HEK293T (cell line): Measurements from ENCODE around the gene BTG4.

Source experiments
- CTCF ChIA-PET: fragments of 350-600 bp; formaldehyde crosslinking; extraction: SDS; loops from one replicate; lab custom pipeline; 2021; ENCODE audit warnings: antibody characterized with exemption, inconsistent platforms; lab: Yijun Ruan, JAX
- POLR2A ChIA-PET: fragments of 350-600 bp; formaldehyde crosslinking; extraction: SDS; loops from one replicate; lab custom pipeline; 2020; ENCODE audit warnings: antibody characterized with exemption, inconsistent platforms; lab: Yijun Ruan, JAX
- DNase-seq: peaks from one replicate; pipeline ENCODE4 v3.0.0; 2012; ENCODE audit warnings: mixed read lengths; ENCODE audit errors: extremely low spot score
- ARNT ChIP-seq: fragments of 450-650 bp; IDR thresholded peaks from 2 replicates; pipeline ENCODE4 v1.6.1; 2017; ENCODE audit warnings: mild to moderate bottlenecking
- BHLHE40 ChIP-seq: fragments of 450-650 bp; IDR thresholded peaks from 2 replicates; pipeline ENCODE4 v1.6.1; 2016; ENCODE audit warnings: mild to moderate bottlenecking, moderate library complexity, borderline replicate concordance
- CTBP1 ChIP-seq: fragments of 450-650 bp; IDR thresholded peaks from 2 replicates; pipeline ENCODE4 v1.6.1; 2016; ENCODE audit warnings: borderline replicate concordance
- ELF4 ChIP-seq: fragments of 450-650 bp; IDR thresholded peaks from 2 replicates; pipeline ENCODE4 v1.6.1; 2017; ENCODE audit warnings: antibody characterized with exemption
- FOXA1 ChIP-seq: fragments of 450-650 bp; IDR thresholded peaks from 2 replicates; pipeline ENCODE4 v1.6.1; 2016; ENCODE audit warnings: mild to moderate bottlenecking
- FOXK2 ChIP-seq: fragments of 450-650 bp; IDR thresholded peaks from 2 replicates; pipeline ENCODE4 v1.6.1; 2016; ENCODE audit warnings: mild to moderate bottlenecking
- FOXM1 ChIP-seq: fragments of 450-650 bp; IDR thresholded peaks from 2 replicates; pipeline ENCODE4 v1.6.1; 2017; ENCODE audit warnings: mild to moderate bottlenecking, borderline replicate concordance
- HDGF ChIP-seq: fragments of 450-650 bp; IDR thresholded peaks from 2 replicates; pipeline ENCODE4 v1.6.1; 2017; ENCODE audit warnings: antibody characterized with exemption, borderline replicate concordance
- L3MBTL2 ChIP-seq: fragments of 450-650 bp; conservative IDR thresholded peaks from 2 replicates; pipeline ENCODE4 v1.6.1; 2016; ENCODE audit warnings: mild to moderate bottlenecking
- LEF1 ChIP-seq: fragments of 450-650 bp; IDR thresholded peaks from 2 replicates; pipeline ENCODE4 v1.6.1; 2017; ENCODE audit warnings: mild to moderate bottlenecking, borderline replicate concordance
- NFRKB ChIP-seq: fragments of 450-650 bp; IDR thresholded peaks from 2 replicates; pipeline ENCODE4 v1.6.1; 2016; ENCODE audit warnings: mild to moderate bottlenecking, moderate library complexity
- SP1 ChIP-seq: fragments of 450-650 bp; IDR thresholded peaks from 2 replicates; pipeline ENCODE4 v1.6.1; 2017
- SUZ12 ChIP-seq: fragments of 450-650 bp; IDR thresholded peaks from 2 replicates; pipeline ENCODE4 v1.6.1; 2016; ENCODE audit warnings: mild to moderate bottlenecking
- TARDBP ChIP-seq: fragments of 450-650 bp; IDR thresholded peaks from 2 replicates; pipeline ENCODE4 v1.6.1; 2016
- ZNF384 ChIP-seq: fragments of 450-650 bp; IDR thresholded peaks from 2 replicates; pipeline ENCODE4 v1.6.1; 2016
- TF ChIP-seq, protein P1 (sequence below): fragments of 450-650 bp; IDR thresholded peaks from 2 replicates; pipeline ENCODE4 v1.6.1; 2016

The BTG4 gene

DNA sequence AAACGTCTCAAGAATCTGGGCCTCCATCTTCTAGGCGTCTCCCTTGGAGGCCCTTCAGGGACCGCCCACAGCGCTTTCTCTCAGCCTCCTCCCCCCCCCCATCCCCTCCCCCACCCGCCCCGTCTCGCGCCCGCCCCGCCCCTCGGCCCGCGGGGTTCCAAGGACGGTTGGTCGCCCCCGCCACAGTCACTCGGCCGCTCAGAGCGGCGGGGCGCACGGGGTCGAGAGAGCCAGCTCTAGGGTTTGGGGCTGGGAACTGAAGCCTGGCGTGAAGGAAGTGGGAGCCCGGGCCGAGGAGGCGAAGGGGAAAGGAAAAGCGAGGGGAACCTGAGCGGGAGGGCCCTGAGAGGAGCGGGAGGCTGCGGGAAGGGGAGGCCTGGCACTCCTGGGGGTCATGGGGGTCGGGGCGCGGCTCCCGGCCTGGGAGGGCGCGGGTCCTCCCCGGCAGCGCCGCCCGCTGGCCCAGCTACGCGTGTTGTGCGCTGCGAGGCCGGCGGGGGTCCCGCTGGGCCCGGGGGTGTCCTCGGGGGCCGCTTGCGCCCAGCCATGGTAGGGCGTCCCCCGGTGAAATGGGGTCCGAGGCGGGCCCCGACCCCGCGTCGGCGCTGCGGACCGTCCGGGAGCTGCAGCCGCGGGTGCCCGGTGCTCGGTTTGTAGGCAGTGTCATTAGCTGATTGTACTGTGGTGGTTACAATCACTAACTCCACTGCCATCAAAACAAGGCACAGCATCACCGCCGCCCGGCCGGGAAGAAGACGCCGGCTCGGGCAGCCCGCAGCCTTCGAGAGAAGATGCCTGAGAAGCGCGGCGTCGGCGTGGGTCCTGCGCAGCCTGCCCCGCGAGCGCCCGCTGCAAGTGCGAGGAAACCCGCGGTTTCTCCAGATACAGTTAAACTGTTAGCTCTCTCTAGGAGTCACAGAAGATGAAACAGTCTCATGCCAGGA is at the start of gene BTG4:
BTG4 (minus strand) TSS at position 91 of the 944 bp plus-strand sequence. CDS start 13,610 bp downstream, outside the sequence.
- no peak for DNase-seq
- ChIA-PET CTCF (no interaction called here), POLR2A (no interaction called here)

GRCh38 chr11:111561791-111562325 is 49.7 kb upstream of the BTG4 start:
- DNase-seq = no peak
- no peak for TF ChIP-seq FOXM1
- no peak for TF ChIP-seq SP1
- TF ChIP-seq, protein P1, sequence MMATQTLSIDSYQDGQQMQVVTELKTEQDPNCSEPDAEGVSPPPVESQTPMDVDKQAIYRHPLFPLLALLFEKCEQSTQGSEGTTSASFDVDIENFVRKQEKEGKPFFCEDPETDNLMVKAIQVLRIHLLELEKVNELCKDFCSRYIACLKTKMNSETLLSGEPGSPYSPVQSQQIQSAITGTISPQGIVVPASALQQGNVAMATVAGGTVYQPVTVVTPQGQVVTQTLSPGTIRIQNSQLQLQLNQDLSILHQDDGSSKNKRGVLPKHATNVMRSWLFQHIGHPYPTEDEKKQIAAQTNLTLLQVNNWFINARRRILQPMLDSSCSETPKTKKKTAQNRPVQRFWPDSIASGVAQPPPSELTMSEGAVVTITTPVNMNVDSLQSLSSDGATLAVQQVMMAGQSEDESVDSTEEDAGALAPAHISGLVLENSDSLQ = no peak
- no peak for TF ChIP-seq SUZ12
- no peak for TF ChIP-seq CTBP1
- POLR2A ChIA-PET = interaction anchor here (1.3 kb wide), 1 partner anchor 22 kb away, joined by 4 read pairs; the partner anchor contains the start of gene LAYN
- CTCF ChIA-PET = interaction anchor here (1.1 kb wide), 1 partner anchor 215 kb away, joined by 4 read pairs; no protein-coding TSS in a partner anchor

More for the DNA sequence above, at the start of gene BTG4:
- no peak for TF ChIP-seq ARNT

DNA sequence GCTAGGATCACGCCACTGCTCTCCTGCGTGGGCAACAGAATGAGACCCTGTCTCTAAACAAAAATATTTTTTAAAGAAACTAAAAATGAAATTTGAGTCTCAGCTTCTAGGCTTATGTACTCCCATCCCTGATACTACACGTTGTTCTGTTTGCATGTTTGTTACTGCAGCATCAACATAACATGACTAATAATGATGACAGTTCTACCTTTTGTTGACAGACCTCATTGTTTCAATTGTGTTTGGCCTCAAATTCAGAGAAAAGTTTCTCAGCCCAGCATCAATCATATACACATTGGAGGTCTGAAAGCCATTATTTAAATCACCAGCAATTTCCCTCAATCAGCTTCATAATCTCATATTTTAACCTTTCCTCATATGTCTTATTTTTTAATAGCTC is 49.1 kb upstream of the BTG4 start:
- DNase-seq = no peak
- TF ChIP-seq CTBP1 (no peak), FOXK2 (no peak), NFRKB (no peak), FOXA1 (no peak), SUZ12 (no peak), BHLHE40 (no peak), SP1 (no peak), LEF1 (no peak), TARDBP (no peak), ELF4 (no peak), FOXM1 (no peak), ARNT (no peak)
- TF ChIP-seq, protein P1 = no peak
- CTCF ChIA-PET = interaction anchor here (1.1 kb wide), 1 partner anchor 216 kb away, joined by 4 read pairs; no protein-coding TSS in a partner anchor
- POLR2A ChIA-PET = no interaction called here

- POLR2A ChIA-PET = no interaction called here
- TF ChIP-seq, protein P1 = no peak
- no peak for TF ChIP-seq LEF1
- no peak for TF ChIP-seq TARDBP
- TF ChIP-seq BHLHE40 = no peak
- no peak for TF ChIP-seq CTBP1
- TF ChIP-seq FOXA1 = no peak
- TF ChIP-seq FOXM1 = no peak
- no peak for TF ChIP-seq ELF4
- CTCF ChIA-PET = no interaction called here
- no peak for DNase-seq
Observed at GRCh38 chr11:111560800-111561199, 48.6 kb upstream of the BTG4 start.

- CTCF ChIA-PET = no interaction called here
- POLR2A ChIA-PET = no interaction called here
- DNase-seq = no peak
- TF ChIP-seq L3MBTL2 = no peak
- TF ChIP-seq HDGF = no peak
- TF ChIP-seq SUZ12 = no peak
- no peak for TF ChIP-seq NFRKB
- TF ChIP-seq, protein P1 = no peak
- no peak for TF ChIP-seq SP1
- no peak for TF ChIP-seq ZNF384
- TF ChIP-seq ARNT = no peak
- no peak for TF ChIP-seq LEF1
- no peak for TF ChIP-seq FOXK2
Observed at GRCh38 chr11:111559800-111560464, 47.7 kb upstream of the BTG4 start.

- ChIA-PET POLR2A (no interaction called here), CTCF (no interaction called here)
- no peak for DNase-seq
- TF ChIP-seq CTBP1 (no peak), SP1 (no peak), ZNF384 (no peak), FOXK2 (no peak), SUZ12 (no peak), L3MBTL2 (no peak), ELF4 (no peak), HDGF (no peak), FOXA1 (no peak), BHLHE40 (no peak), LEF1 (no peak), ARNT (no peak), TARDBP (no peak), NFRKB (no peak)
- TF ChIP-seq, protein P1 = no peak
Observed at GRCh38 chr11:111557425-111558111, 45.4 kb upstream of the BTG4 start.
